Stimulated activated CD4-positive, alpha-beta T cell treated with anti-CD3 and anti-CD28 coated beads, TNF-alpha, amount 100 ng/mL, for 4 hours (primary cell): ENCODE data around the gene FGF21.

ENCODE experiments used
- DNase-seq, 3 experiments: peaks; one replicate each; pipeline ENCODE4 v3.0.0-alpha.2; 2020; ENCODE audit warnings: low read depth in 3 of 3

FGF21 gene

GRCh38 chr19:48728911-48729664, 26.2 kb upstream of the FGF21 start:
- no peak for DNase-seq

GRCh38 chr19:48731452-48731851, 23.9 kb upstream of the FGF21 start:
- DNase-seq: no peak

- DNase-seq: no peak
These were observed 20.7 kb upstream of the FGF21 start for GRCh38 chr19:48734625-48735024.

GRCh38 chr19:48735031-48735615, 20.2 kb upstream of the FGF21 start:
- DNase-seq: no peak

- DNase-seq: no peak
These were observed 17.8 kb upstream of the FGF21 start for GRCh38 chr19:48737360-48737998.

GRCh38 chr19:48738557-48739403, 16.5 kb upstream of the FGF21 start:
- DNase-seq: peak; percentile 85 to 93 (median 91)

- DNase-seq: no peak
These were observed 15.7 kb upstream of the FGF21 start for GRCh38 chr19:48739404-48740163.

- DNase-seq: no peak
These were observed 15.0 kb upstream of the FGF21 start, which contains the start of gene RASIP1 for GRCh38 chr19:48740164-48740972. RASIP1 (minus strand) TSS chr19:48740610; CDS start chr19:48740282, 328 bp downstream.

- no peak for DNase-seq
These were observed 14.0 kb upstream of the FGF21 start for GRCh38 chr19:48741129-48741999.

- no peak for DNase-seq
These were observed 13.2 kb upstream of the FGF21 start for GRCh38 chr19:48742096-48742495.

GRCh38 chr19:48745208-48745995, 9.9 kb upstream of the FGF21 start:
- DNase-seq: no peak

- DNase-seq: no peak
These were observed 9.2 kb upstream of the FGF21 start for GRCh38 chr19:48746110-48746509.

- no peak for DNase-seq
These were observed 8.4 kb upstream of the FGF21 start, which contains the start of gene IZUMO1 for GRCh38 chr19:48746738-48747575. IZUMO1 (minus strand) TSS chr19:48746909; CDS start chr19:48745859, 1,050 bp downstream.

- DNase-seq: no peak
These were observed 5.6 kb upstream of the FGF21 start for GRCh38 chr19:48749571-48750198.

GRCh38 chr19:48750351-48750750, 5.0 kb upstream of the FGF21 start:
- DNase-seq: no peak

GRCh38 chr19:48750771-48751504, 4.4 kb upstream of the FGF21 start:
- no peak for DNase-seq
